Stimulated activated naive CD8-positive, alpha-beta T cell treated with anti-CD3 and anti-CD28 coated beads, Interleukin-15, Interleukin-2, amounts not matched to agents 100 U/mL and 50 U/mL, for 24 hours (primary cell): ENCODE results near the gene DNAJB8.

Experiments used
- ATAC-seq: fragments of 150-1000 bp; cut with Tn5 transposase; one replicate; pipeline ENCODE4 v1.10.0; 2021
- DNase-seq: peaks from one replicate; pipeline ENCODE4 v3.0.0; 2021

The DNAJB8 gene

GRCh38 chr3:128483657-128484403, 17.1 kb upstream of the DNAJB8 start:
- ATAC-seq (no peak), DNase-seq (no peak)

GRCh38 chr3:128482666-128483656, 16.3 kb upstream of the DNAJB8 start:
- ATAC-seq = no peak

GRCh38 chr3:128482175-128482574, 15.5 kb upstream of the DNAJB8 start:
- ATAC-seq (no peak), DNase-seq (no peak)

More at GRCh38 chr3:128482666-128483656, 16.3 kb upstream of the DNAJB8 start:
- DNase-seq = no peak

- ATAC-seq = no peak
- DNase-seq = no peak
These were observed 14.8 kb upstream of the DNAJB8 start for GRCh38 chr3:128481438-128481942.

GRCh38 chr3:128480717-128481437, 14.2 kb upstream of the DNAJB8 start:
- ATAC-seq = no peak
- DNase-seq = no peak

GRCh38 chr3:128480278-128480677, 13.6 kb upstream of the DNAJB8 start:
- DNase-seq (no peak), ATAC-seq (no peak)

- ATAC-seq (no peak), DNase-seq (no peak)
These were observed 12.9 kb upstream of the DNAJB8 start for GRCh38 chr3:128479558-128480086.

GRCh38 chr3:128478576-128479506, 12.2 kb upstream of the DNAJB8 start:
- DNase-seq (no peak), ATAC-seq (no peak)

GRCh38 chr3:128476659-128477058, 10.0 kb upstream of the DNAJB8 start:
- DNase-seq (no peak), ATAC-seq (no peak)

- DNase-seq (no peak), ATAC-seq (no peak)
These were observed 8.7 kb upstream of the DNAJB8 start for GRCh38 chr3:128475355-128475754.

- no peak for DNase-seq
- no peak for ATAC-seq
These were observed 7.0 kb upstream of the DNAJB8 start for GRCh38 chr3:128473737-128474136.

- DNase-seq (no peak), ATAC-seq (no peak)
These were observed 6.5 kb upstream of the DNAJB8 start for GRCh38 chr3:128473180-128473519.

- DNase-seq (no peak), ATAC-seq (no peak)
These were observed 5.9 kb upstream of the DNAJB8 start for GRCh38 chr3:128472449-128473179.

GRCh38 chr3:128471720-128472119, 5.0 kb upstream of the DNAJB8 start:
- DNase-seq (no peak), ATAC-seq (no peak)

- DNase-seq (no peak), ATAC-seq (no peak)
These were observed 4.4 kb upstream of the DNAJB8 start for GRCh38 chr3:128471110-128471509.

- ATAC-seq = no peak
These were observed 3.6 kb upstream of the DNAJB8 start for GRCh38 chr3:128470134-128470899.

GRCh38 chr3:128469556-128469955, 2.9 kb upstream of the DNAJB8 start:
- no peak for ATAC-seq
- DNase-seq = no peak

More at GRCh38 chr3:128470134-128470899, 3.6 kb upstream of the DNAJB8 start:
- no peak for DNase-seq

GRCh38 chr3:128468791-128469527, 2.3 kb upstream of the DNAJB8 start:
- ATAC-seq (no peak), DNase-seq (no peak)
